Posterior cingulate gyrus (tissue), 11 donors: ENCODE results near the gene MACROH2A2.
"Not testable (repeated sequence)": the region's sequence is repeated elsewhere in the genome, so short reads cannot be mapped to it uniquely, and the experiment has no call there.

Source experiments
- DNase-seq, 10 donors: peaks; one replicate each; pipeline versions ENCODE4 v3.0.0 to v3.0.0-alpha.2; 2020 to 2021; ENCODE audit warnings: mixed read lengths in 3 of 10
- intact Hi-C: fragments of 100-400 bp; cut with DNase I; formaldehyde crosslinking; loops from one replicate; pipeline ENCODE4 v1.15.1; 2023

Gene MACROH2A2

GRCh38 chr10:70052462-70053217 lies at the start of gene MACROH2A2:
Gene MACROH2A2, plus strand, starts transcription at chr10:70052846. Its CDS starts 22,813 bp downstream, at chr10:70075659.
- intact Hi-C loops, result no loop called here
- peak; percentile 54 to 96 (median 71) for DNase-seq

- intact Hi-C loops, result no loop called here
- no peak for DNase-seq
Measured at GRCh38 chr10:70007116-70007820, 45.4 kb upstream of the MACROH2A2 start.

- intact Hi-C loops, result no loop called here
- no peak for DNase-seq
Measured at GRCh38 chr10:70031215-70031614, 21.4 kb upstream of the MACROH2A2 start.

- no peak for DNase-seq
Measured at GRCh38 chr10:70032667-70033289, 19.9 kb upstream of the MACROH2A2 start.

GRCh38 chr10:70034232-70034631 lies 18.4 kb upstream of the MACROH2A2 start:
- intact Hi-C loops, result no loop called here
- no peak for DNase-seq

More at GRCh38 chr10:70032667-70033289, 19.9 kb upstream of the MACROH2A2 start:
- intact Hi-C loops, result no loop called here

GRCh38 chr10:70035531-70035930 lies 17.1 kb upstream of the MACROH2A2 start:
- intact Hi-C loops, result no loop called here
- DNase-seq, result no peak

GRCh38 chr10:70038923-70039322 lies 13.7 kb upstream of the MACROH2A2 start:
- DNase-seq, result no peak
- intact Hi-C loops, result no loop called here

- intact Hi-C loops, result no loop called here
- DNase-seq, result no peak
Measured at GRCh38 chr10:70041016-70041415, 11.6 kb upstream of the MACROH2A2 start.

- intact Hi-C loops, result not testable (repeated sequence)
Measured at GRCh38 chr10:70041739-70042138, 10.9 kb upstream of the MACROH2A2 start.

GRCh38 chr10:70047066-70047465 lies 5.6 kb upstream of the MACROH2A2 start:
- intact Hi-C loops, DNase-seq: not testable (repeated sequence)

More at GRCh38 chr10:70041739-70042138, 10.9 kb upstream of the MACROH2A2 start:
- peak in 1 of 10 donors; percentile 60 for DNase-seq

GRCh38 chr10:70048030-70048723 lies 4.5 kb upstream of the MACROH2A2 start:
- no peak for DNase-seq
- intact Hi-C loops, result no loop called here

- intact Hi-C loops, result no loop called here
- DNase-seq, result no peak
Measured at GRCh38 chr10:70051848-70052247, 798 bp upstream of the MACROH2A2 start.

- intact Hi-C loops, result no loop called here
- DNase-seq, result peak in 8 of 10 donors; percentile 10 to 85 (median 34)
Measured at GRCh38 chr10:70053218-70053840, 683 bp downstream of the MACROH2A2 start.

- peak in 4 of 10 donors; percentile 14 to 83 (median 47) for DNase-seq
- intact Hi-C loops, result no loop called here
Measured at GRCh38 chr10:70053841-70054288, 1.2 kb downstream of the MACROH2A2 start.

GRCh38 chr10:70054902-70055301 lies 2.3 kb downstream of the MACROH2A2 start:
- no peak for DNase-seq
- intact Hi-C loops, result no loop called here

GRCh38 chr10:70055550-70055949 lies 2.9 kb downstream of the MACROH2A2 start:
- DNase-seq, result no peak
- intact Hi-C loops, result no loop called here

GRCh38 chr10:70057306-70057705 lies 4.7 kb downstream of the MACROH2A2 start:
- intact Hi-C loops, result no loop called here
- no peak for DNase-seq

GRCh38 chr10:70060389-70060788 lies 7.7 kb downstream of the MACROH2A2 start:
- intact Hi-C loops, result no loop called here
- DNase-seq, result no peak

- no peak for DNase-seq
- intact Hi-C loops, result no loop called here
Measured at GRCh38 chr10:70063418-70064098, 10.9 kb downstream of the MACROH2A2 start.

GRCh38 chr10:70064486-70064885 lies 11.8 kb downstream of the MACROH2A2 start:
- DNase-seq, result no peak
- intact Hi-C loops, result no loop called here
